HepG2 (cell line): ENCODE results near the gene SUSD3.

ENCODE experiments used
- CHD4 ChIP-seq: fragments of 200-600 bp; sonication (generic); IDR thresholded peaks from 2 replicates; pipeline ENCODE4 v1.7.0; 2017; ENCODE audit warnings: mild to moderate bottlenecking, low read length, borderline replicate concordance
- CREM ChIP-seq, 2 experiments: sonication (generic) in 1 of 2; formaldehyde crosslinking in 1 of 2; IDR thresholded peaks; 2 replicates each; pipeline versions ENCODE4 v1.4.0 to v1.6.1; 2016 to 2020; ENCODE audit warnings: antibody characterized with exemption in 1 of 2, mild to moderate bottlenecking in 1 of 2, missing genetic modification reagents in 1 of 2
- EZH2 ChIP-seq: conservative IDR thresholded peaks from 2 replicates; pipeline ENCODE4 v1.6.1; 2012; ENCODE audit warnings: mild to moderate bottlenecking, low read depth, low read length, moderate library complexity
- GLMP ChIP-seq: sonication (generic); formaldehyde crosslinking; IDR thresholded peaks from 2 replicates; pipeline ENCODE4 v1.9.0; 2021; ENCODE audit warnings: missing genetic modification reagents, mild to moderate bottlenecking, borderline replicate concordance
- KLF16 ChIP-seq, 2 experiments: sonication (generic) in 1 of 2; formaldehyde crosslinking in 1 of 2; IDR thresholded peaks; 2 replicates each; pipeline versions ENCODE4 v1.6.1 to v1.8.0; 2016 to 2023; ENCODE audit warnings: missing genetic modification reagents in 2 of 2, missing compliant biosample characterization in 1 of 2
- NFYB ChIP-seq: sonication (generic); formaldehyde crosslinking; IDR thresholded peaks from 2 replicates; pipeline ENCODE4 v1.4.0; 2020; ENCODE audit warnings: missing genetic modification reagents
- NR3C1 ChIP-seq: sonication (generic); formaldehyde crosslinking; IDR thresholded peaks from 2 replicates; pipeline ENCODE4 v1.4.0; 2020; ENCODE audit warnings: missing genetic modification reagents
- RNF2 ChIP-seq: fragments of 450-650 bp; conservative IDR thresholded peaks from 2 replicates; pipeline ENCODE4 v1.6.1; 2016; ENCODE audit warnings: low read depth
- ZNF12 ChIP-seq: sonication (generic); formaldehyde crosslinking; IDR thresholded peaks from 2 replicates; pipeline ENCODE4 v1.5.0; 2020; ENCODE audit warnings: missing genetic modification reagents
- ZNF274 ChIP-seq: sonication (generic); formaldehyde crosslinking; IDR thresholded peaks from 2 replicates; pipeline ENCODE4 v1.5.1; 2020; ENCODE audit warnings: mild to moderate bottlenecking, missing genetic modification reagents

- TF ChIP-seq NR3C1 (CRISPR knock-in tag), result no peak
- no peak for TF ChIP-seq EZH2
- no peak for TF ChIP-seq CREM (IDR thresholded peaks at IDR 0.05)
- TF ChIP-seq CREM (CRISPR knock-in tag; IDR thresholded peaks at IDR 0.05), result no peak
- no peak for TF ChIP-seq CHD4
- no peak for TF ChIP-seq KLF16 (CRISPR knock-in tag; IDR thresholded peaks at IDR 0.05)
- no peak for TF ChIP-seq NFYB
- no peak for TF ChIP-seq RNF2
- TF ChIP-seq ZNF12 (CRISPR knock-in tag), result no peak
- TF ChIP-seq GLMP, result no peak
- TF ChIP-seq ZNF274, result no peak
These were observed 70.3 kb downstream of the SUSD3 start for GRCh38 chr9:93128715-93129224.
